ENCODE measurements around the gene IPO7. TPM values are rescaled to one million over a fixed set of nuclear protein-coding genes. Genes with fewer than 3 reads are reported as not detected.
"Not testable (repeated sequence)": the region's sequence is repeated elsewhere in the genome, so short reads cannot be mapped to it uniquely, and the experiment has no call there.

Gene IPO7
- total and polyA plus RNA-seq, 8 donors: 91.1 to 152 (median 101) TPM

GRCh38 chr11:9399466-9399865 lies 15.0 kb downstream of the IPO7 start:
- ATAC-seq: no peak
- Histone ChIP-seq H3K27ac (no peak overlapping the region), H3K36me3 (peaks cover 0 to 13% of the 10 kb centered on the region in 2 donors), H3K9me3 (no peaks in the 10 kb centered on the region), H3K27me3 (no peaks in the 10 kb centered on the region), H3K4me3 (no peak overlapping the region), H3K4me1 (peaks cover 0 to 17% of the 10 kb centered on the region in 2 donors)
- TF ChIP-seq CTCF (IDR thresholded peaks at IDR 0.05): no peak
- intact Hi-C loops (cut with DNase I): no loop called here
- no peak for DNase-seq

- DNase-seq; intact Hi-C loops (cut with DNase I); H3K4me3 ChIP-seq; H3K9me3 ChIP-seq; H3K27me3 ChIP-seq; H3K27ac ChIP-seq; ATAC-seq: not testable (repeated sequence)
- Histone ChIP-seq H3K4me1 (peaks cover 0 to 13% of the 10 kb centered on the region in 2 donors), H3K36me3 (peaks cover 0 to 29% of the 10 kb centered on the region in 2 donors)
Observed at GRCh38 chr11:9401884-9402283, 17.4 kb downstream of the IPO7 start.

DNA sequence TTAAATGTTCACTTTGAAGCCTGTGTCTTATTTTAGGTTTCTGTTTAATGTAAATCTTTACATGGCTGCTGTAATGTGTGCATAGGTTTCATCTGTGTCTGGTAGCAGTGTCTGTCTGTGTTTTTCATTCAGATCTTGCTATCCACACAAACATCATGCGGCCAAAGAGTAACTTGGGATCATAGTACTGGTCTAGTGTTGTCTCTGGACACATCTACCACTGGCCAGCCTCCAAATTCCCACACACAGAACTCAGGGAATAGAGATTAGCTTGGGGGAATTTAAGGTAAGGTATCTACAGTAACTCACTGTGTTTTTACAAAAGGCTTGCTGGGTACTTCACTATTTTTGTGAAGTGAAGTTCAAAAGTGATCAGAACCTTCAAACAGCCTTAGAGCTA lies 44.3 kb downstream of the IPO7 start:
- intact Hi-C loops (cut with DNase I): no loop called here
- peaks cover 0 to 100% of the 10 kb centered on the region in 2 donors for H3K36me3 ChIP-seq
- no peak for DNase-seq
- no peak for ATAC-seq
- TF ChIP-seq CTCF (IDR thresholded peaks at IDR 0.05): no peak
- H3K4me1 ChIP-seq: no peaks in the 10 kb centered on the region
- no peak overlapping the region for H3K4me3 ChIP-seq
- no peaks in the 10 kb centered on the region for H3K27me3 ChIP-seq
- H3K9me3 ChIP-seq: no peaks in the 10 kb centered on the region
- H3K27ac ChIP-seq: no peak overlapping the region

- no peaks in the 10 kb centered on the region for H3K4me1 ChIP-seq
- peaks cover 7 to 99% of the 10 kb centered on the region in 2 donors for H3K36me3 ChIP-seq
- no peak for TF ChIP-seq CTCF (IDR thresholded peaks at IDR 0.05)
- DNase-seq: no peak
- no peak for ATAC-seq
- no peak overlapping the region for H3K4me3 ChIP-seq
- intact Hi-C loops (cut with DNase I): no loop called here
- no peaks in the 10 kb centered on the region for H3K27me3 ChIP-seq
- H3K27ac ChIP-seq: no peak overlapping the region
- H3K9me3 ChIP-seq: no peaks in the 10 kb centered on the region
Observed at GRCh38 chr11:9438611-9439010, 54.2 kb downstream of the IPO7 start.

DNA sequence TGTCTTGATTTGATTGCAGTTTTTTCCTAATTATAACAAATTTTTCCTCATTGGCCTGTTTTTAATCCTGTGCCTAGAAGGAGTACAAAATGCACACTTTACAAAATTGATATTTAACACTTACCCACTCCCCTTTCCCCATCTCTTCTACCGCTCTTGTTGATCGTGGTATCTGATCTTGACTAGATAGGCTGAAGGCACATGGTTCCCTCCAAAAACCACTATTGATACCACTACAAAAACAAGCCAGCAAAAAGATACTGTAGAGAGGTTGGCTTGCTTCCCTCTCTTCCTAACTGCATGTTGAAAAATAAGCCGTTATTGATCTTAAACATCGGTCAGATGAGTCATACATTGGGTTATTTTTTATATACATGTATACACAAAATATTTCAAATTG lies 61.8 kb downstream of the IPO7 start:
- intact Hi-C loops (cut with DNase I): no loop called here
- H3K36me3 ChIP-seq: peaks cover 7 to 64% of the 10 kb centered on the region in 2 donors

More for the DNA sequence above, 61.8 kb downstream of the IPO7 start:
- no peaks in the 10 kb centered on the region for H3K4me1 ChIP-seq
- no peak for ATAC-seq
- no peak overlapping the region for H3K4me3 ChIP-seq
- DNase-seq: no peak
- peaks cover 0 to 4% of the 10 kb centered on the region in 2 donors for H3K9me3 ChIP-seq
- H3K27ac ChIP-seq: no peak overlapping the region
- TF ChIP-seq CTCF (IDR thresholded peaks at IDR 0.05): no peak
- H3K27me3 ChIP-seq: no peaks in the 10 kb centered on the region
